Neural progenitor cell (in vitro differentiated cells): ENCODE results near the gene XAB2.

Experiments
- EZH2phosphoT487 ChIP-seq: fragments of 200-600 bp; sonication (generic); IDR thresholded peaks from 2 replicates; pipeline ENCODE4 v1.6.1; 2017; ENCODE audit warnings: antibody characterized with exemption
- TF ChIP-seq, protein P1 (sequence below): fragments of 200-600 bp; sonication (generic); IDR thresholded peaks from 2 replicates; pipeline ENCODE4 v1.5.1; 2017; ENCODE audit warnings: antibody characterized with exemption, mild to moderate bottlenecking

GRCh38 chr19:7607212-7607873 is 22.0 kb downstream of the XAB2 start:
- no peak for TF ChIP-seq EZH2phosphoT487
- TF ChIP-seq, protein P1, sequence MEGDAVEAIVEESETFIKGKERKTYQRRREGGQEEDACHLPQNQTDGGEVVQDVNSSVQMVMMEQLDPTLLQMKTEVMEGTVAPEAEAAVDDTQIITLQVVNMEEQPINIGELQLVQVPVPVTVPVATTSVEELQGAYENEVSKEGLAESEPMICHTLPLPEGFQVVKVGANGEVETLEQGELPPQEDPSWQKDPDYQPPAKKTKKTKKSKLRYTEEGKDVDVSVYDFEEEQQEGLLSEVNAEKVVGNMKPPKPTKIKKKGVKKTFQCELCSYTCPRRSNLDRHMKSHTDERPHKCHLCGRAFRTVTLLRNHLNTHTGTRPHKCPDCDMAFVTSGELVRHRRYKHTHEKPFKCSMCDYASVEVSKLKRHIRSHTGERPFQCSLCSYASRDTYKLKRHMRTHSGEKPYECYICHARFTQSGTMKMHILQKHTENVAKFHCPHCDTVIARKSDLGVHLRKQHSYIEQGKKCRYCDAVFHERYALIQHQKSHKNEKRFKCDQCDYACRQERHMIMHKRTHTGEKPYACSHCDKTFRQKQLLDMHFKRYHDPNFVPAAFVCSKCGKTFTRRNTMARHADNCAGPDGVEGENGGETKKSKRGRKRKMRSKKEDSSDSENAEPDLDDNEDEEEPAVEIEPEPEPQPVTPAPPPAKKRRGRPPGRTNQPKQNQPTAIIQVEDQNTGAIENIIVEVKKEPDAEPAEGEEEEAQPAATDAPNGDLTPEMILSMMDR = no peak
